Prostate gland (tissue), 2 donors: ENCODE results near the gene C2orf42. TPM values are rescaled to one million over a fixed set of nuclear protein-coding genes. Genes with fewer than 3 reads are reported as not detected.
"Not testable (repeated sequence)": the region's sequence is repeated elsewhere in the genome, so short reads cannot be mapped to it uniquely, and the experiment has no call there.

Source experiments
- DNase-seq: peaks from one replicate; pipeline ENCODE4 v3.0.0-alpha.2; 2019; ENCODE audit warnings: low spot score
- H3K27ac ChIP-seq, 2 donors: fragments of 200-600 bp; sonication (generic); 2 replicates each; pipeline ENCODE4 v1.5.1; 2017 to 2019
- H3K27me3 ChIP-seq: fragments of 200-600 bp; sonication (generic); replicated peaks from 2 replicates; pipeline ENCODE4 v1.5.1; 2019; ENCODE audit not compliant: insufficient read depth
- H3K36me3 ChIP-seq, 2 donors: fragments of 200-600 bp; sonication (generic); 1 replicate in 1 of 2; 2 replicates in 1 of 2; pipeline versions ENCODE4 v1.5.1 to v1.8.1; 2017 to 2019
- H3K4me1 ChIP-seq: fragments of 200-600 bp; sonication (generic); replicated peaks from 2 replicates; pipeline ENCODE4 v1.5.1; 2019
- H3K4me3 ChIP-seq, 2 donors: fragments of 200-600 bp; sonication (generic); 2 replicates each; pipeline ENCODE4 v1.5.1; 2017 to 2019
- H3K9me3 ChIP-seq: fragments of 200-600 bp; sonication (generic); 2 replicates; pipeline ENCODE4 v1.5.1; 2017
- CTCF ChIP-seq, 4 experiments: fragments of 200-600 bp in 2 of 4; fragments of 450-650 bp in 2 of 4; sonication (generic) in 2 of 4; IDR thresholded peaks; 1 replicate in 3 of 4; 2 replicates in 1 of 4; pipeline ENCODE4 v1.5.1; 2016 to 2019; ENCODE audit warnings: antibody characterized with exemption in 4 of 4, mild to moderate bottlenecking in 2 of 4, moderate library complexity in 2 of 4
- POLR2A ChIP-seq: fragments of 450-650 bp; IDR thresholded peaks from one replicate; pipeline ENCODE4 v1.6.1; 2016; ENCODE audit warnings: antibody characterized with exemption, mild to moderate bottlenecking
- POLR2AphosphoS5 ChIP-seq: sonication (generic); formaldehyde crosslinking; IDR thresholded peaks from one replicate; pipeline ENCODE4 v1.6.1; 2017; ENCODE audit warnings: antibody characterized with exemption
- WGBS: methylation state at CpG from one replicate; pipeline ENCODE4 v1.1.5; 2018; 5-methylcytosine and 5-hydroxymethylcytosine counted together
- intact Hi-C: fragments of 100-400 bp; cut with DNase I; formaldehyde crosslinking; loops from one replicate; pipeline ENCODE4 v1.14.2; 2022
- total RNA-seq, 2 donors: library from RNA; depleted of rRNA; stranded (reverse); fragments of >200 nt; gene quantifications; one replicate each; pipeline ENCODE4 v1.1.0, GENCODE V29; 2016

C2orf42 gene
- 10 to 100 TPM; 23.6 to 27.9 TPM for total RNA-seq

DNA sequence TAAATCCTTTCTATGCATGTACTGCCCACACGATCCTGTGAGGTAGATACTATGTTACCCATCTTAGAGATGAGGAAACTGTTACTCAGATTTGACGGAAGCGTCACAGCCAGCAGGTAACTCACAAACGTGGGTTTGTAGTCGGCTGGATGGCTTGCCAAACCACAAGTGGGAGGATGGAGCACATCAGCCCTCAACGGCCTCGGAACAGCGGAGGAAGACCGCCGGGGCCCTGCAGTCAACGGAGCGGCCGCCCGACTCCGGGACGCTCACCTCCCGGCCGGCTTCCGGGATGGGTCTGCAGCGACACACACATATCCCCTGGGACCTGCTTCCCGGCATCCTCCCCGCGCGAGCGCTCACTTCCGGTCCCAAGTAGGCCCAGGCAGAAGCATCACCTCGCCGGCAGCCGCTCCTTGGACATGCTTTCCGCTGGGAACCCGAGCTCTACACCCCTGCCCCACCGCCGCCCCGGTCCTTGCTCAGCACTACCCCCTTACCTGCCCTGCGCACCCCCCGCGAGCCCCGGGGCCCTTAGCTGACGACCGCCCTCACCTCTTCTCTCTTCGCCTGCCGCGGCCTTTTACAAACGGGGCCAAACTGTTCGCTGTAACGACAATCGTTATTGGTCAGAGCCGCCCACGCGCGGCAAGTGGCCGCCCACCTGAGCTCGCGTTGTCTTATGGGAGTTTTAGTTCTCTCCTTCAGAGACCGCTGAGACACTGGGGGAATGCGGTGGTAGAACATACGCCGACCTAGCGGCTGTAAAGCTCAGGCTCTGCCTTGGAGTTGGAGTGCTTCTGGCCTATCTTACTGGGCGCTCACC lies at the start of gene C2orf42:
Gene C2orf42, minus strand, starts transcription at position 602 of the 826 bp plus-strand sequence. CDS start 9,034 bp downstream, outside the sequence.
- Histone ChIP-seq H3K36me3 (no peaks in the 10 kb centered on the region), H3K4me3 (peak within 1 kb of the TSS; percentile 62 to 77), H3K27ac (peak within 1 kb of the TSS; percentile 97 to 98), H3K4me1 (no peaks in the 10 kb centered on the region), H3K9me3 (no peaks in the 10 kb centered on the region), H3K27me3 (no peaks in the 10 kb centered on the region)
- under 1% methylated on average over 60 of the region's 60 CpGs for WGBS
- peak; percentile 88 for TF ChIP-seq POLR2AphosphoS5
- TF ChIP-seq POLR2A: peak; percentile 79
- peak in 1 of 4 experiments; percentile 8 for TF ChIP-seq CTCF (IDR thresholded peaks at IDR 0.05)
- DNase-seq: peak; percentile 96
- intact Hi-C loops: loop anchor here (5.0 to 10.0 kb wide), 3 partner anchors 103 to 278 kb away; partner anchors contain the start of genes PCBP1 and SNRPG

DNA sequence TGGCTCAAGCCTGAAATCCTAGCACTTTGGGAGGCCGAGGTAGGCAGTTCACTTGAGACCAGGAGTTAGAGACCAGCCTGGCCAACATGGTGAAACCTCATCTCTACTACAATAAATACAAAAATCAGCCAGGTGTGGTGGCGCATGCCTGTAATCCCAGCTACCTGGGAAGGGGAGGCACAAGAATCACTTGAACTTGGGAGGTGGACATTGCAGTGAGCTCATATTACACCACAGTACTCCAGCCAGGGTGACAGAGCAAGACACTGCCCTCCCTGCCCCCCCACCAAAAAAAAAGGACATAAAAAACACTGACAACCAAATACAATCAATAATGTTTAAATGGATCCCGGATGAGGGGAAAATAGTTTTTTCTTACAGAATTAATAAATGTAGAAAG lies 49.8 kb upstream of the C2orf42 start:
- no peaks in the 10 kb centered on the region for H3K27me3 ChIP-seq
- intact Hi-C loops: loop anchor here (10.0 kb wide), 1 partner anchor 156 kb away; the partner anchor contains the start of gene PCBP1
- no peaks in the 10 kb centered on the region for H3K9me3 ChIP-seq
- no peaks in the 10 kb centered on the region for H3K36me3 ChIP-seq
- DNase-seq: no peak
- 88% methylated on average over 3 of the region's 3 CpGs for WGBS
- H3K27ac ChIP-seq: no peak overlapping the region
- H3K4me3 ChIP-seq: no peak overlapping the region
- no peaks in the 10 kb centered on the region for H3K4me1 ChIP-seq
- TF ChIP-seq POLR2A: no peak

DNA sequence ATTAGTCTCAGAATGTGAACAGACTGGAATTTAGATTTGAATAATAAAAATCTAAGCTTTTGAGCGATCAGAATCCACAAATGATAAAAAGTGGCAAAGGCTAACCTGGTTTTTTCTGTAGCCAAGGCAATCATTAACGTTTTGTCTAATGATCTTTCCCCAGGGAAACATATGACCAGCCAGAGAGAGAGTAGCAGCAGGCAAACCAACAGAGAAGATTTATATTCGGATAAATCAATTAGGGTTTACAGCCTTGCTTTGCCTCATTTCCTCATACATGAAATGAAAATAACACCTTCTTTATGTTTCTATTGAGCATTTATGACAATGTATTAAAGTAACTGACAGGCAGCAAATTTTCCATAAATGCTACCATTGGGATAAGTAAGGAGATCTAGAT lies 43.1 kb upstream of the C2orf42 start:
- 75% methylated on average over 3 of the region's 3 CpGs for whole genome bisulfite sequencing
- Histone ChIP-seq H3K9me3 (no peaks in the 10 kb centered on the region), H3K4me3 (no peak overlapping the region), H3K4me1 (no peaks in the 10 kb centered on the region), H3K27ac (no peak overlapping the region), H3K27me3 (no peaks in the 10 kb centered on the region), H3K36me3 (peaks cover 4 to 6% of the 10 kb centered on the region in 2 donors)
- intact Hi-C loops: no loop called here
- DNase-seq: no peak
- TF ChIP-seq POLR2A: no peak
- TF ChIP-seq CTCF (IDR thresholded peaks at IDR 0.05): no peak
- no peak for TF ChIP-seq POLR2AphosphoS5

- H3K27ac ChIP-seq: no peak overlapping the region
- TF ChIP-seq POLR2A: no peak
- TF ChIP-seq CTCF (IDR thresholded peaks at IDR 0.05): no peak
- TF ChIP-seq POLR2AphosphoS5: no peak
- H3K36me3 ChIP-seq: peaks cover 0 to 6% of the 10 kb centered on the region in 2 donors
- no peaks in the 10 kb centered on the region for H3K4me1 ChIP-seq
- no peaks in the 10 kb centered on the region for H3K27me3 ChIP-seq
- H3K4me3 ChIP-seq: no peak overlapping the region
- 88% methylated on average over 2 of the region's 2 CpGs for WGBS
- intact Hi-C loops: no loop called here
- no peak for DNase-seq
- no peaks in the 10 kb centered on the region for H3K9me3 ChIP-seq
Measured at GRCh38 chr2:70226781-70227180, 36.0 kb upstream of the C2orf42 start.

- intact Hi-C loops, H3K27me3 ChIP-seq, H3K4me3 ChIP-seq, H3K9me3 ChIP-seq, H3K36me3 ChIP-seq, DNase-seq, H3K27ac ChIP-seq, H3K4me1 ChIP-seq: not testable (repeated sequence)
- WGBS: 90% methylated on average over 3 of the region's 3 CpGs
Measured at GRCh38 chr2:70223305-70223704, 32.5 kb upstream of the C2orf42 start.
